ENCODE results near the gene EGFL7. TPM values are rescaled to one million over a fixed set of nuclear protein-coding genes. Genes with fewer than 3 reads are reported as not detected.
"Not testable (repeated sequence)": the region's sequence is repeated elsewhere in the genome, so short reads cannot be mapped to it uniquely, and the experiment has no call there.

EGFL7 gene
- total RNA-seq, 2 experiments from 2014 or later: 0.28 to 0.30 TPM

DNA sequence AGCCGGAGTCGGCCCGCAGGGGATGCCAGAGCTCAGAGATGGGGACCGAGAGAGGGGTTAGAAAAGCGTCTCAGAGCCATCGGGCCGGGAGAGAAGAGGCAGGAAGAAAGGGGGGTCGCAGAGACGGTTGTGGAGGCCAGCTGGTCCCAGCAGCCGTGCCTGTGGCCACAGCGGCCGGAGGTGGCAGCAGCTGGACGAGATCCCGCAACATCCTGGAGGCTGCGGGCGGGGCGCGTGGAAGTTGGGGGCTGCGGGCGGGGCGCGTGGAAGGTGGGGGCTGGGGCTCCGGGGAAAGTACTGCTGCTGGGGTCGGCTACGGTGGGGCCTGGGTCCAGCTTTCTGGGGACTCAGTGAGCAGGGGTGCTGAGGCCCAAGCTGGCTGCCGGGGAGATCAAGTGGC, 34.4 kb upstream of the EGFL7 start:
- Mint-ChIP-seq H3K27me3 (peaks cover 5% of the 10 kb centered on the region), H3K4me1 (no peaks in the 10 kb centered on the region), H3K9me3 (no peaks in the 10 kb centered on the region), H3K27ac (no peak overlapping the region), H3K4me3 (no peak overlapping the region), H3K36me3 (ENCODE audit: low read depth) (no peaks in the 10 kb centered on the region)
- POLR2A ChIA-PET: interaction anchor here (0.5 kb wide), 1 partner anchor 1203 kb away, joined by 3 read pairs; no protein-coding TSS in a partner anchor
- DNase-seq: no peak
- CTCF ChIA-PET: interaction anchor here (1.0 to 3.7 kb wide), 2 partner anchors 142 to 145 kb away, joined by 3 to 28 read pairs; no protein-coding TSS in a partner anchor

DNA sequence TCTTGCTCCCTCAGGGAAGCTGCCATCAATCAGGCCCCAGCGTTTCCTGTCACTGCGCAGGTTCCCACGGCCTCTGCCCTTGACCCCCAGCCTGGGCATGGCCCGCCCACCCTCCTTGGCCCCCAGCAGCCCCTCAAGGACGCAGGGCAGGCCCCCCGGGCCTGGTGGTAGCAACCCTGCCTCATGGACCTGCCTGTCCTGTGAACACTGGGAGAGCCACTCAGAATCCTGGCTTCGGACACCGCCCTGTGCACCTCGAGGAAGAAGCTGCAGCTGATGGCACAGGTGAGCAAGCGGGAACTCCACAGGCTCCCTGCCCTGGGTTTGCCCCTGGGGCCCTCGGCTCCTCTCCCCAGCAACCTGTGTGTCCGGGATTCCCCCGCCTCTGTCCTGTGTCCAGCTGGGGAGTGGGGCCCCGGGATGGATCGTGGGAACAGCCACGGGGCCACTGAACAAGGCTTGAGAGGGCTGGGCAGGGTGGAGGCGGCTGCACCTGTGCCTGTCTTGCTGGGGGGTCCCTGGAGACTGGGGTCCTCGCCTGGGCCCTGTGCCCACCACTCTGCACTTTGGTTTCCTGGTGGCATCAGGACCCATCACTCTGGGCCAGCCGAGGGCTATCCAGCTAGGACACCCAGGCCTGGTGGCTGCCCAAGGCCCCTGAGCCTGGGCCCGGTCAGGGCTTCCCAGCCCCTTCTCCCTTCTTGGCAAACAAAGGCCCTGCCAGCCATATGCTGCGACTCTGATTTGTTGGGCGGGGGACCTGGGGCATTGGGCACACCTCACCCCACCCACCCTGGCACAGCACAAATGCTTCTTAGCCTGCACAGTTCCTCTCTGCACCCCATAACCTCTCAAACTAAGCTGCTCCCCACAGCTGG, 33.5 kb upstream of the EGFL7 start:
- no peaks in the 10 kb centered on the region for H3K36me3 Mint-ChIP-seq (ENCODE audit: low read depth)
- H3K4me3 Mint-ChIP-seq: no peak overlapping the region
- ChIA-PET CTCF (interaction anchor here (3.7 kb wide), 1 partner anchor 142 kb away, joined by 28 read pairs; no protein-coding TSS in a partner anchor), POLR2A (interaction anchor here (0.5 to 0.6 kb wide), 2 partner anchors 18 to 1204 kb away, joined by 3 read pairs; no protein-coding TSS in a partner anchor)
- no peaks in the 10 kb centered on the region for H3K9me3 Mint-ChIP-seq
- no peak overlapping the region for H3K27ac Mint-ChIP-seq
- H3K4me1 Mint-ChIP-seq: no peaks in the 10 kb centered on the region
- DNase-seq: no peak
- H3K27me3 Mint-ChIP-seq: peaks cover 5% of the 10 kb centered on the region

DNA sequence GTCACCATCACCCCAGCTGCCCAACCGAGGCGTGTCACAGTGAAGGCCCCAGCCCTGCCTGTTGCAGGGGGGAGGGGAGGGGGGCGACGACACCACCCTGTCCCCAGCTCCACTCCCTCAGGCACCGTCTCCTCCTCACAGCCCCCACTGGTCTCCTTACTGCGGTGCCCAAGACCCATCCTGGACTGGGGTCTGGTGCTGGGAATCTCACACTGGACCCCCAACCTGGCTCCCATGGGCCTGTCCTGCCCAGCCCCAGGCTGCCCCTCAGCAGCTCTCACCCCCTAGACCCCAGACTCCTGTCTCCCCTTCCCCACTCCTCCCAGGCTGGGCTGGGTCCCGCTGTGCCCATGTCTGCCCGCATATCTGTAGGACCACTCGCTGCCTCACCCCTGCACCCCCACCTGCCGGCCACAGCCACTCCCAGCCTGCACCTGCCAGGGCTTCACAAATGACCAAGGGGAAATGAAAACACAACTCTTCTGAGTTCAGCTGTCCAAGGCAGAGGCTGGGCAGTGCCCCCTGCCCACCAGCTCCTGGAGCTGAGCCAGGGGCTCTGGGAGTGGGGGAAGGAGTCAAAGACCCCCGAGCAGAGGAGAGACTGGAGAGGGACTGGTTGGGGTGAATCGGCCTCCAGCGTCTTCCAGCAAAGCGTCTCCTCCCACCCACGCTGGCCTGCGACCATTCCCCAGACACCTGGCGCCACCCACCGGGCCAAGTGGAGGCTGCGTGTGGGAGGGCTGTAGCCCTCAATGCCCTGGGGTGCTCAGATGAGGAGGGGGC, 32.6 kb upstream of the EGFL7 start:
- Mint-ChIP-seq H3K27ac (no peak overlapping the region), H3K27me3 (peaks cover 5% of the 10 kb centered on the region), H3K4me1 (no peaks in the 10 kb centered on the region), H3K9me3 (no peaks in the 10 kb centered on the region), H3K4me3 (no peak overlapping the region), H3K36me3 (ENCODE audit: low read depth) (no peaks in the 10 kb centered on the region)
- ChIA-PET CTCF (interaction anchor here (3.7 kb wide), 1 partner anchor 143 kb away, joined by 28 read pairs; no protein-coding TSS in a partner anchor), POLR2A (interaction anchor here (0.6 kb wide), 1 partner anchor 19 kb away, joined by 3 read pairs; no protein-coding TSS in a partner anchor)
- peak; percentile 65 for DNase-seq

DNA sequence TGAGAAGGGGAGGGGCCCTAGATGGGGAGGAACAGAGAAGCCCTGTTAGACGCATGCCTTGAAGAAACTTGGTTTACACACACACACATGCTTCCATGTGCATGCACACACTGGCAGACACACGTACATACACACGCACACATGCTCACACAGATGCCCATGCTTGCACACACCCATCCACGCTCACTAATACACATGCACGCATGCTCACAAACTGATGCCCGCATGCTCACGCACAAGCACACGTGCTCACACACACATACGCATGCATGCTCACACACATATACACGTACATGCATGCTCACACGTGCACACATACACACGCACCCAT, 32.1 kb upstream of the EGFL7 start:
- H3K4me1 Mint-ChIP-seq: no peaks in the 10 kb centered on the region
- peaks cover 5% of the 10 kb centered on the region for H3K27me3 Mint-ChIP-seq
- no peaks in the 10 kb centered on the region for H3K36me3 Mint-ChIP-seq (ENCODE audit: low read depth)
- no peaks in the 10 kb centered on the region for H3K9me3 Mint-ChIP-seq
- H3K4me3 Mint-ChIP-seq: no peak overlapping the region
- POLR2A ChIA-PET: no interaction called here
- CTCF ChIA-PET: interaction anchor here (3.7 kb wide), 1 partner anchor 144 kb away, joined by 28 read pairs; no protein-coding TSS in a partner anchor
- no peak for DNase-seq
- H3K27ac Mint-ChIP-seq: no peak overlapping the region

DNA sequence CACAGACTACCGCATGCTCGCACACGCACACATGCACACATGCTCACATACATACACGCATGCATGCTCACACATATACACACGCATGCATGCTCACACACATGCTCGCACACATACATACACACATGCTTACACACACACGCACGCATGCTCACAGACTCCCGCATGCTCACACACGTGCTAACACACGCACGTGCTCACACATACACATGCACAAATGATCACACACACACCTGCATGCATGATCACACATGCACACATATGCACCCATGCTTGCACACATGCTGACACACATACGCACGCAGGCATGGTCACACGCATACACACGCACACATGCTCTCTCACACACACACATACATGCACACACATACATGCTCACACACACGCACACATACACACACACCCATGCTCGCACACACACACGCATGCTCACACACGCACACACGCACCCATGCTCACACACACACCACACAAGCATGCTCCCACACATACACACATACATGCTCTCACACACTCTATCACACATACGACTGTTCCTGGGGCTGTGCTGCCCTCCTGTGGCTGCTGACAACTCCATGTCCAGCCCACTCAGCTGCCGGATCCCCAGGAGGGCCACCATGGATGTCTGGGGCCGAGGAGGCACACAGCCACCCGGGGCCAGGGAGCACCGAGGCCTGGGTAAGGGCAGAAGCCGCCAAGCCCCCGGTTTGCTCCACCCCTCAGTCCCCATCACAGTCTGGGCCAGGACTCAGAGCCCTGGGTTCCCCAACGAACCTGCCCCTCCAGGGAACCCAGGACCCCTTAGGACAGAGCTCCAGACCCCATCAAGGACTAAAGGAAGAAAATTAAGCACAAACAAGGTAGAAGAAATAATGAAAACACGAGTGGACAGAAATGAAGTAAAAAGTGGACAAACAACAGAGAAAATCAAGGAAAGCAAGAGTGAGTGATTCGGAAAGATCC, 31.4 kb upstream of the EGFL7 start:
- peaks cover 5% of the 10 kb centered on the region for H3K27me3 Mint-ChIP-seq
- ChIA-PET POLR2A (interaction anchor here (1.1 kb wide), 1 partner anchor 147 kb away, joined by 3 read pairs; no protein-coding TSS in a partner anchor), CTCF (interaction anchor here (0.6 to 1.4 kb wide), 8 partner anchors 37 to 371 kb away, joined by 3 to 25 read pairs (median 4); no protein-coding TSS in a partner anchor)
- no peak overlapping the region for H3K27ac Mint-ChIP-seq
- no peaks in the 10 kb centered on the region for H3K9me3 Mint-ChIP-seq
- no peaks in the 10 kb centered on the region for H3K36me3 Mint-ChIP-seq (ENCODE audit: low read depth)
- peak; percentile 79 for DNase-seq
- H3K4me1 Mint-ChIP-seq: no peaks in the 10 kb centered on the region
- H3K4me3 Mint-ChIP-seq: no peak overlapping the region

DNA sequence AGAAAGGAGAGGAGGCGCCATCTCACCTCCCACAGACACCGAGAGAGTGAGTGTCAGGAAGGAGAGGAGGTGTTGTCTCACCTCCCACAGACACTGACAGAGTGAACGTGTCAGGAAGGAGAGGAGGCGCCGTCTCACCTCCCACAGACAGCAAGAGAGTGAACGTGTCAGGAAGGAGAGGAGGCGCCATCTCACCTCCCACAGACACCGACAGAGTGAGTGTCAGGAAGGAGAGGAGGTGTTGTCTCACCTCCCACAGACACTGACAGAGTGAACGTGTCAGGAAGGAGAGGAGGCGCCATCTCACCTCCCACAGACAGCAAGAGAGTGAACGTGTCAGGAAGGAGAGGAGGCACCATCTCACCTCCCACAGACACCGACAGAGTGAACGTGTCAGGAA, 30.6 kb upstream of the EGFL7 start:
- not testable (repeated sequence) for H3K9me3 Mint-ChIP-seq; DNase-seq; H3K36me3 Mint-ChIP-seq (ENCODE audit: low read depth); H3K27me3 Mint-ChIP-seq; H3K4me3 Mint-ChIP-seq; H3K4me1 Mint-ChIP-seq; H3K27ac Mint-ChIP-seq
- CTCF ChIA-PET: interaction anchor here (0.6 to 1.4 kb wide), 8 partner anchors 36 to 372 kb away, joined by 3 to 25 read pairs (median 4); no protein-coding TSS in a partner anchor
- POLR2A ChIA-PET: interaction anchor here (1.1 kb wide), 1 partner anchor 147 kb away, joined by 3 read pairs; no protein-coding TSS in a partner anchor

DNA sequence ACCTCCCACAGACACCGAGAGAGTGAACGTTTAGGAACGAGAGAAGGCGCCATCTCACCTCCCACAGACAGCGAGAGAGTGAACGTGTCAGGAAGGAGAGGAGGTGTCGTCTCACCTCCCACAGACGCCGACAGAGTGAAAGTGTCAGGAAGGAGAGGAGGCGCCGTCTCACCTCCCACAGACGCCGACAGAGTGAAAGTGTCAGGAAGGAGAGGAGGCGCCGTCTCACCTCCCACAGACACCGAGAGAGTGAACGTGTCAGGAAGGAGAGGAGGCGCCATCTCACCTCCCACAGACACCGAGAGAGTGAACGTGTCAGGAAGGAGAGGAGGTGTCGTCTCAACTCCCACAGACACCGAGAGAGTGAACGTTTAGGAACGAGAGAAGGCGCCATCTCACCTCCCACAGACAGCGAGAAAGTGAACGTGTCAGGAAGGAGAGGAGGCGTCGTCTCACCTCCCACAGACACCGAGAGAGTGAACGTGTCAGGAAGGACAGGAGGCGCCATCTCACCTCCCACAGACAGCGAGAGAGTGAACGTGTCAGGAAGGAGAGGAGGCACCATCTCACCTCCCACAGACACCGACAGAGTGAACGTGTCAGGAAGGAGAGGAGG, 30.1 kb upstream of the EGFL7 start:
- H3K9me3 Mint-ChIP-seq; H3K4me1 Mint-ChIP-seq; H3K4me3 Mint-ChIP-seq; H3K27ac Mint-ChIP-seq; H3K27me3 Mint-ChIP-seq; POLR2A ChIA-PET; DNase-seq; H3K36me3 Mint-ChIP-seq (ENCODE audit: low read depth): not testable (repeated sequence)
- CTCF ChIA-PET: interaction anchor here (1.0 to 1.4 kb wide), 3 partner anchors 93 to 147 kb away, joined by 4 to 25 read pairs (median 4); no protein-coding TSS in a partner anchor

DNA sequence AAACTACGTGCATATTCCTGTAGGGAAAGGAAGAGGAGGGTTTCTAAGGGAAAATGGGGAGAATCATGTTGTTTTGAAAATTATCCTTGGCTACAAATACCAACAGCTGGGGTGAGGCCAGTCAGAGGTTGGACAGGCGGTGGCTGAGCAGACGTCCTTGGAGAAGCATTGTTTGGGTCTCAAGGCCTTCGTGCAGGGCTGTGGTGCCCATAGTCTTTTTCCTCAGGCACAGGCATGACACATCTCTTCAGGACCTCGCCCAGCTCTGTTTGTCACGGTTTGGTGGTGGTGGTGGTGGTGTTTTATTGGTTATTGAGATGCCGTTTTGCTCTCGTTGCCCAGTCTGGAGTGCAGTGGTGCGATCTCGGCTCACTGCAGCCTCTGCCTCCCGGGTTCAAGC, 27.8 kb upstream of the EGFL7 start:
- CTCF ChIA-PET: interaction anchor here (0.6 to 1.0 kb wide), 2 partner anchors 45 to 189 kb away, joined by 3 to 4 read pairs; no protein-coding TSS in a partner anchor
- Mint-ChIP-seq H3K4me1 (no peaks in the 10 kb centered on the region), H3K27ac (no peak overlapping the region), H3K36me3 (ENCODE audit: low read depth) (no peaks in the 10 kb centered on the region), H3K9me3 (no peaks in the 10 kb centered on the region), H3K27me3 (peaks cover 2% of the 10 kb centered on the region), H3K4me3 (no peak overlapping the region)
- DNase-seq: no peak
- POLR2A ChIA-PET: no interaction called here

DNA sequence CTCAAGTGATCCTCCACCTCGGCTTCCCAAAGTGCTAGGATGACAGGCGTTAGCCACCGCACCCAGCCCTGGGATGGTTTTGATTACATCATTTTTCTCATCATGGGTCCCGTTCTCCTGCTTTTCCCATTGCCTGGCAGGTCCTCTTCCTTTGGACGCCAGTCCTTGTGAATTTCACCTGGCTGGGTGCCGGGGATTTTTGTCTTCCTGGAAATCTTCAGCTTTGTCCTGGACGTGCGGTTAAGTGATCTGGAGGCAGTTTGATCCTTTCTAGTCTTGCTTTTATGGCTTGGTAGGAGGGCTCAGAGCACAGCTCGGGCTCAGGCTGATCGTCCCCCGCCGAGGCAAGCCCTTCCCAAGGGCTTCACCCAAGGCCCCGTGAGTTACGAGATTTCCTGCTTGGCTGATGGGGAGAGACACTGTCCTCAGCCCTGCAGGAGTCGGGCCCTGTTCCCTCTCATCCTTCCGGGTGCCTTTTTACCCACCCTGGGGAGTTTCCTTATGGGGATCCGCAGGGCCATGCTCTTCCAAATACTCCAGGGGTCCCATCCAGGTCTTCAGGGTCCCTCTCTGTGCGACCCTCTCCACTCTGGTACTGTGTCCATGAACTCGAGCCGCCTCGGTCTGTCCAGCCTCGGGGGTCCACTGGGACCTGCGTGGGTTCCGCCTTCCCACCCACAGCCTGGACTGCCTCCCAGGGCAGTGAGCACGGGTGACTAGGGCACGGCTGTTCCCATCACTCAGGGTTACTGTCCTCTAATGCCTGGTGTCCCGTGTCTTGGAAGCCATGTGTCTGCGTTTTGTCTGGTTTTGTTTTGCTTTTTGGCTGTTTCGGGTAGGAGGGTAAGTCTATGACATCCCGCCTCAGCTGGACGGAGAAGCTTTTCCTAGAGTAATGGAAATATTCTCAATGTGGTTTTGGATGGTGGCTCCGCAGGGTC, 22.3 kb upstream of the EGFL7 start:
- H3K36me3 Mint-ChIP-seq (ENCODE audit: low read depth): no peaks in the 10 kb centered on the region
- POLR2A ChIA-PET: no interaction called here

DNA sequence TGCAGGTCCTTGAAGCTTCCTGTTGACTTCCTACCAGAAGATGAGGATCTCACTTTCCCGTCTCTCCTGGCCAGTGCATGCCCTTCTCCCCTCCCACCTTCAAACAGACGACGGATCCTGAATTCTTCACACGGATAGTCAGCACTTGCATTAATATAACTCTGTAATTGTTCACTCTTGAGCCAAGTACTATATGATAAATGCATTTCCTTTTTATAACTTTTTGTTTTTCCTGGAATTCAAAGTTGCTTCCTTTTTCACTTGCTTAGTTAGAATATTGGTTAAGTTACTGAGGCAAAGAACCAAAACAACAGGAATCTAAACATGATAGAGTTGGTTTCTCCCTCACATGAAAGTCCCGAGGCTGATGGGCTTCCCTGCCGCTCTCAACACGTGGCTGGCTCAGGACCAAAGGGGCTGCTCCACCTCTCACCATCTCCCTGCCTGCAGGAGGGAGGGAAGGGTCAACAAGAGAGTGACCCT, 20.2 kb upstream of the EGFL7 start:
- ChIA-PET POLR2A (no interaction called here), CTCF (interaction anchor here (1.1 to 1.4 kb wide), 2 partner anchors 154 to 157 kb away, joined by 4 to 7 read pairs; no protein-coding TSS in a partner anchor)
- Mint-ChIP-seq H3K9me3 (no peaks in the 10 kb centered on the region), H3K36me3 (ENCODE audit: low read depth) (no peaks in the 10 kb centered on the region), H3K4me3 (no peak overlapping the region), H3K27me3 (peaks cover 25% of the 10 kb centered on the region), H3K4me1 (peaks cover 2% of the 10 kb centered on the region), H3K27ac (no peak overlapping the region)
- no peak for DNase-seq

More for the DNA sequence above, 22.3 kb upstream of the EGFL7 start:
- CTCF ChIA-PET: interaction anchor here (1.0 kb wide), 1 partner anchor 152 kb away, joined by 3 read pairs; no protein-coding TSS in a partner anchor
- Mint-ChIP-seq H3K4me1 (peaks cover 2% of the 10 kb centered on the region), H3K27ac (no peak overlapping the region), H3K4me3 (no peak overlapping the region), H3K9me3 (no peaks in the 10 kb centered on the region), H3K27me3 (peaks cover 20% of the 10 kb centered on the region)
- no peak for DNase-seq
